HG03432 (cell line): Measurements from ENCODE around the gene SLC22A12.
"Not testable (repeated sequence)": the region's sequence is repeated elsewhere in the genome, so short reads cannot be mapped to it uniquely, and the experiment has no call there.

ENCODE experiments used
- ATAC-seq: cut with Tn5 transposase; IDR thresholded peaks from one replicate; pipeline ENCODE4 v1.9.1; 2021; ENCODE audit warnings: mild to moderate bottlenecking, moderate library complexity; ENCODE audit not compliant: unreplicated experiment

The SLC22A12 gene

DNA sequence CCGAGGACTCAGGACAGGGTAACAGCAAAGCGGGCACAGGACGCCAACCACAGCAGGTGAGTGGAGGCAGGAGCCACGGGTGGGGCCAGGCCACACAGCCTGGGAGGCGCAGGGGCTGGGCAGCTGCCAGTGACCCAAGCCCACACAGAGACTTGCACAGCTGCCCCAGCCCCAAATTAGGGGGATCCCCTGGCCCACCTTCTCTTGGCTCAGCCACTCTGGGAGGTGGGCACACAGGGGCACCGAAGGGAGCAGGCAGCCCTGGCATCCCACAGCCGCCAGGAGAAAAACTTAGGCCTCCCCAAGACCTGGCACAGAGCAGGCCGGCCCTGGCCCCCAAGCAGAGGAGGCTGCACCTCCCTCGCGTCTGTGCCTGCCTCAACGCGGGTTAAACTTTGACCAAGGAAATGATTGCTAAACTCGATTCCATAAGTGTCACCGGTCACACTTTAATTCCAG lies at the start of gene SLC22A12:
SLC22A12 (plus strand) TSS at position 458 of the 459 bp plus-strand sequence. CDS start 337 bp downstream, outside the sequence.
- no peak for ATAC-seq

DNA sequence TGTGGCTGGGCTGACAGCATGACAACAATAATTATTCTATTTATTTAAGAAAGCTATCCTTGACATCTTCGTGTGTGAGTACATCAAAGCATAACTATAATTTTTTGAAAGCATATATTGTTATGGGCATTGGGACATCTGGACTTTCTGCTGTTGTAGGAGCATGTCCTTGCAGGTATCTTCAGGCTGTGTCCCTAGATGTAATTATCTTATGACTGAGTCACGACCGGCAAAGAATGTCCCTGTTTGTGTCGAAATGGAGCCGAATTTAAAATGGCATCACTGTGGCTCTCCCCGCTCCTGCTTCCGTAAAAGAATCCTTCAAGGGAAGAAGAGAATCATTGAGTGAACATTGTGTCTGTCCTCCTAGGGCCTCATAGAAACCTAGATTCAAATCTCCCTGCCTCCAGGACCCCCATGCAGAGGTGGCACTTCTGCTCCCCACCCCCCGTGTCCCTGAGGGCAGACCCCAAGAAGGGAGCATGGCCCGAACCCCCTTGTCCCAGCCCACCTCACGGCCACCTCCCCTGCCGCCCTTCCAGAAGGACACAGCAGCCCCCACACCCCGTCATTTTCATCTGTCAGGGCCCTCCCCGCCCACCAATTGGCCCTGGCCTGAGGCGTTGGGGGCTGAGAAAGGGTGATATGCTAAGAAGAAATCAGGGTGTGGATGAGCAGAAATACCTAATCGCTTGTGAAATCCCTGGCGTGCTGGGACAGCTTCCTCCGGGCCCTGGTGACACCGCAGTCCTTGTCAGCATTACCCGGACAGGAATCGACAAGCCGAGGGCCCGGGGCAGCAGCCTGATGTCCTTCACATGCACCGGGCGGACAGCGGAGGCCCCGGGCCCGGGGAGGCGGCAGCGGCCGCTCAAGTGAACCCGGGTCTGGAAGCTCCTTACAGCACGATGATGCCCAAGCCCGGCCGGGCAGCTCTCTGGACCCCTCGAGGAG lies 48.6 kb upstream of the SLC22A12 start:
- no peak for ATAC-seq

- no peak for ATAC-seq
These were observed 47.2 kb upstream of the SLC22A12 start for GRCh38 chr11:64543818-64544217.

DNA sequence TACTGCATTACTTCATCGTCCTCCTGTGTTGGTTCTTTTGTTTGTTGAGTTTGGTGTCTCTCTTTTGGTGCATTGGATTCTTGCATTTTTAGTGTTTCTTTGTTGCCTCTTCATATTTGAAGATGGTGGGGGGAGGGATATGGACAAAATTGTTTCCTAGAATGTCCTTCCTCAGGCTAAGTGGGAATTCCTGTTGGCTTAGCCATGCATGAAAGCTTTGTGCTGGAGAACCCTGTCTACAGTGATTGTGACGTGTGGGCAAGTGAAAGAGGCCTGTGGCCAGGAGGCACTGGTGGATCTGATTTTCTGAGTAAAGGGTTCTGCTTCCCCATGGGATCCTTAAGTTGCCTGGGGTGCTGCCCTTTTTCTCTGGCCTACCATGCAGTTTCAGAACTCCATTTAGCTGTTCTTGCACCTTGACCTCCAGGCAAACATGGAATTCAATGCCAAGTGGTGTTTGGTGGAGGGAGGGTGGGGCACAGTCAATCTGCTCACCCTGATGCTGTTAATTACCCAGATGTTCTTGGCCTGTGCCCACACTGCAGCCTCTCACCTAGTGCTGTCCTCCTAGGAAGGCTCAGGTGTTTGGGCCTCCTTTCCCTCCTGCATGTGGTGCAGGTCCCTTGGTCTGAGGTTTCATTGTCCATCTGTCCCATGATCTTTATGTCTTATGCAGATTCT lies 46.3 kb upstream of the SLC22A12 start:
- ATAC-seq, result no peak

- no peak for ATAC-seq
These were observed 45.4 kb upstream of the SLC22A12 start for GRCh38 chr11:64545619-64546018.

GRCh38 chr11:64546176-64546575 lies 44.8 kb upstream of the SLC22A12 start:
- ATAC-seq, result no peak

- no peak for ATAC-seq
These were observed 44.4 kb upstream of the SLC22A12 start for GRCh38 chr11:64546600-64546999.

DNA sequence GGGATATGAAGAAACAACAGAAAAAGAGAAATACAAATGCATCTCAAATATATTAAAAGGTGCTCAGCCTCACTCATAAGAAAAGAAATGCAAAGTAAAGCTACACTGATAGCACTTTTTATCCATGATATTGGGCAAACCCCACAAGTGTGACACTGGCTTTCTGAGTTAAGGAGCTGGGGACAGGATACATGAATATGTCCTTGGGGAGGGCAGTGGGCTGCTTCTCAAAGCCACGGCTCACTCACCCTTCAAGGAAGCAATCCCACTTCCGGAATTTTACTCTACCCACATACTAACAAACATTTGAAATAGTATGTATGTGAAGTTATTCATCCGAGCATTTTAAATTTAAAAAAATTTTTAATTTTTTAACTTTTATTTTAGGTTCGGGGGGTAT lies 41.1 kb upstream of the SLC22A12 start:
- no peak for ATAC-seq

DNA sequence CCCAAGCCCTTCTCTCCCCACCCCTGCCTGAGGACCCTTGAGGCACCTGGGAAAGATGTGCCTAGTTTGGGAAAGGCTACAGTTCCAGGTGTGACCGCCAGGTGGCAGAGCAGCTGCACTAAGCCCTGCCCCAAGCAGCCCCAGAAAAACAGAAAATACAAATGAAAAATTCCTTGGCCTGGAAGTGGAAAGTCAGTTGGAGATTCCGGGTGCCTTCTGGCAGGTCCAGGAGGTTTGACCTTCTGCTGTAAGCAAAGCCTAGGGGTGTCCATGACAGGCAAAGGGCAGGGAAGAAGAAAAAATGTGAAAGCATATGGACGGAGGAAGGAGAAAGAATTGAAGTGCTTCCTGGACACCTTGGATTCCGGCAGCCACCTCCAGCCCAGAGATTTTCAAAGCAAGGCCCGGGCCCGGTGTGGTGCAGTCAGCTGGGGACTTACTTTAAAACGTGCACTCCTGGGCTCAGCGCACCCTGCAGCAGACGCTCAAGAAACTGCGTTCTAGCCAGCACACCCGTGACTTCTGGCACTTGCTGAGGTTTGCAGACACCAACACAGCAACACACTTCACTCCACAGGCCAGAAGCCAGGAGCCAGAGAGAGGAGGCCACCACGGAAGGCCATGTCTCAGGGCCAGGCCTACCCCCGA lies 37.3 kb upstream of the SLC22A12 start:
- ATAC-seq, result no peak

DNA sequence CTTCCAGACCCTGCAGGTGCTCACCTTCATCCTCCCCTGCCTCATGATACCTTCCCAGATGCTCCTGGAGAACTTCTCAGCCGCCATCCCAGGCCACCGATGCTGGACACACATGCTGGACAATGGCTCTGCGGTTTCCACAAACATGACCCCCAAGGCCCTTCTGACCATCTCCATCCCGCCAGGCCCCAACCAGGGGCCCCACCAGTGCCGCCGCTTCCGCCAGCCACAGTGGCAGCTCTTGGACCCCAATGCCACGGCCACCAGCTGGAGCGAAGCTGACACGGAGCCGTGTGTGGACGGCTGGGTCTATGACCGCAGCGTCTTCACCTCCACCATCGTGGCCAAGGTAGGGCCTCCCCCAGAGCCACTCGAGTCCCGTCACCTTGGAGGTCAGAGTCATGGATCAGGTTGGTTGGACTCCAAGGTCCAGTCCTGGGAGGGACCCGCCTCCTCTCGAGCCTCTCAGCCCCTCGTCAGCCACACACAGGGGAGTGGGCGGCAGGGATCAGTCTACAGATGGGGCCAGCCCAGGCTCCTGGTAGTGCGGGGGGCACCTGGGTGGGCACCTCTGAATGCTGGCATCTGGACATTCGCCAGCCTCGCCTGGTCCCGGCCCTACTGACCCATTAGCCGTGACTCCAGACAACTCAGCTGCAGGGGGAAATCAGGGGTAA lies 34.8 kb upstream of the SLC22A12 start:
- no peak for ATAC-seq

DNA sequence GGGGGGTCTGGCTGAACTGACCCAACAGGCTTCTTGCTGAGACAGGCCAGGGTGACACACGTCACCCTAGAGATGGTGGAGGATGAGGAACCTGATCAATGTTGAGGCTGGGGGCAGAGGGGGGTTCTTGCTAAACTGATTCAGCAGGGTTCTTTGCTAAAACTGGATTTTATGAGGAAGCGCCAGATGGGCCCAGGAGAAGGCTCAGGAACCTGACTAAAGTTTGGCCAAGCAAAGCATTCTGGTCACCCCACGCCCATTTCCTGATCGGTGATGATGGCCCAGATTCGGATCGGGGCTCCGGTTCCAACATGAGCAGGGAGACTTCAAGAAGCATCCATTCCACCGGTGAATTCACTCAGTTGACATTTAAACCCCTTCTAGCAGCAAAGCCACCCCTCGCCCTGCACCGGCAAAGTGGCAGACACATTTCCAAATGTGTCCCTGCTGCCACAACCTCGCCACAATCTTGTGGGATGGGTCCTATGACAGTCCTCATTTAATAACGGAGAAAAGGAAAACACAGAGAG lies 34.2 kb upstream of the SLC22A12 start:
- ATAC-seq, result no peak

DNA sequence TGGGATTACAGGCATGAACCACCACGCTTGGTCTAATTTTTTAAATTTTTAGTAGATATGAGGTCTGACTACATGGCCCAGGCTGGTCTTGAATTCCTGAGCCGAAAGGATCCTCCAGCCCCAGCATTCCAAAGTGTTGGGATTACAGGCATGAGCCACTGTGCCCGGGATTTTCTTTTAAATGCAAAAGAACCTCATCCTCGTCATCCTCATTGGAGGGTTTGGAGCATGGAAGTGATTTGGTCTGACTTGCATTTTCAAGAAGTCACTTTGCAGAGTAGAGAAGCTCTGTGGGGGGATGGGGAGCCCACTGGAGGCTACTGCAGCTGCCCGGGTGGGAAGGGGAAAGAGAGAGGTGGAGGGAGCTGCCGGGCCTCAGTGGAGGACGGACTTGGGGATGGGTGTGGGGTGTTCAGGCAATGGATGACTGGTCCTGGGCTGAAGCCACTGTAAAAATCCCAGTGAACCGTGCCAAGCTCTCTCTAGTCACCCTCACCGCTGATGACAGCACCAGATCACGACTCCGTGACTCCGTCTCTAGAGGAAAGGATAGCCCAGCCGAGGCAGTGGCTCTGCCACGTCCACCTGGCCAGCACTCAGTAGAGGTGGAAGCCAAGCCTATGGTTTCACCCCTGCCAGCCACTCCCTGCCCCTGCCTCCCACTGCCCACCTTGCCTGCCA lies 32.8 kb upstream of the SLC22A12 start:
- no peak for ATAC-seq

DNA sequence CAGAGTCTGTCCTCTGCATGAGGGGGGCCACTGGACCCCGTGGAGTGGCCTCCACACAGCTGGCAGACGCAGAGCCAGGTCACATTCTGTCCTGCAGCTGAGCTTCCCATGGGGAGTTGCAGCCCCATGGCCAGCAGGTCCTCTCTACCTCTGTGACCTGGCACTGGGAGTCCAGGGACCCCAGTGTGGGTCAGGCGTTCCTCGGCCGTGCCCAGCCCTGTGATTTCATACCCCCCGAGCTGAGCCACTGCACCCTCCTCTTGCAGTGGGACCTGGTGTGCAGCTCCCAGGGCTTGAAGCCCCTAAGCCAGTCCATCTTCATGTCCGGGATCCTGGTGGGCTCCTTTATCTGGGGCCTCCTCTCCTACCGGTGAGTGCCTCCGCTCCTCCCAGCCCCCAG lies 32.2 kb upstream of the SLC22A12 start:
- ATAC-seq, result no peak

DNA sequence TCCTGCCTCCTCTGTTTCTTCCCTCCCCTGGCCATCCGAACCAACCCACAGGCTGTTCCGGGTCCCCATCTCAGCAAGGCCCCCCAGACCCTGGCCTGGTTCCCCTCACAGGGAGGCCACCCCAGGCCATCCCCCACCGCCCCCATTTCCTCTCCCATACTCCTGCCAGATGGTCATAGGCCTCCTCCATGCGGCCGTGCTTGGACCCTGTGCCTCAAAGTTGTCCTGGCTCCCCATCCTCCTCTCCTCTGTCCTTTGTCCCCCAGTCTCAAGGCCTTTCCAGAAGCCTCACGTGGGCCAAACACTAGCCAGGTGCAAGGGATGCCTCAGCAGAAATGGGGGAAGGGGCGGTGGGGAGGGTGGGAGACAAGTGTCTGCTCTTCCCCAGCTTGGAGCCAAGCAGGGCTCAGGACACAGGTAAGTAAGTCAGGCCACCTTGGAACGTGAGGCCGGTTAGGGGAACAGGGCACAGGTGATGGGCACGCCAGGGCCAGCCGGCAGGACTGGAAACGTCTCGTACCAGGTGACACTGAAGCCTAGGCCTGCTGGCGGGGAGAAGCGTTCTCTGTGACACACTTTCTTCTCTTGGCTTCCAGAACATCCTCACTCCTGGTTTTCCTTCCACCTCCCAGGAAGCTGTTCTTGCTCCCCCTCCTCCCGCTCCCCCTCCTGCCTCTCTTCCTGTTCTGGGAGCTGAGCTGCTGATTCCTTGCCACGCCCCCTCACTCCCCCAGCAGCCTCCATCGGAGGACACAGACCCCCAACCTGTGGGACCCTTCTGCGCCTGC lies 31.5 kb upstream of the SLC22A12 start:
- no peak for ATAC-seq

DNA sequence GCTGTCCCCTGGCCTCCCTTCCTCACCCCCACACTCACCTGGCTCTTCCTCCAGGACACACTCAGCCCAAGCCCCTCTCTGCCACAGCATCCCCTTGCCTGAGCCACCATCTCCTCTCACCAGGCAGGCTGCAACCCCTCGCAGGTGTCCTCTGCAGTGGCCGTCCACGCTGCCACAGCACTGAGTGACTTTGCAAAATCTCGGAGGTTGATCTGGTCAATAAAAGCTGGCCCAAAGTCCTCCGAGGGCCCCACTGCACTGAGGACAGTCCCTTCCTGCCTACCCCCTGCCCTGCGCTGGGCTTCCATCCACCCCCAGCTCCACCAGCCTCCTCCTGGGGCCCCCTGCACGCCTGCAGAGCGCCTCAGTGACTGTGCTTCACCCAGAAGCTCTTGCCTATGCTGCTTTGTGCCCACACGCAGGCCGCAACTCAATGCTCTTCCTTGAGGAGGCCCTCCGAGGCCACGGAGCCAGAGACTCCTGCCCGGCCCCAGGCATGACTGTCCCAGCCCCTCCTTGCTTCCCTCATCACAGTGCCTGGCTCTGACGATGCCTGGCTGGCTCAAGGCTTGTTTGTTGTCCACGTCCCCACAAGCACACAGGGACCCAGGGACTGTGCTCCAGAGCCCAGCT lies 30.8 kb upstream of the SLC22A12 start:
- no peak for ATAC-seq

GRCh38 chr11:64560941-64561340 lies 30.1 kb upstream of the SLC22A12 start:
- no peak for ATAC-seq

DNA sequence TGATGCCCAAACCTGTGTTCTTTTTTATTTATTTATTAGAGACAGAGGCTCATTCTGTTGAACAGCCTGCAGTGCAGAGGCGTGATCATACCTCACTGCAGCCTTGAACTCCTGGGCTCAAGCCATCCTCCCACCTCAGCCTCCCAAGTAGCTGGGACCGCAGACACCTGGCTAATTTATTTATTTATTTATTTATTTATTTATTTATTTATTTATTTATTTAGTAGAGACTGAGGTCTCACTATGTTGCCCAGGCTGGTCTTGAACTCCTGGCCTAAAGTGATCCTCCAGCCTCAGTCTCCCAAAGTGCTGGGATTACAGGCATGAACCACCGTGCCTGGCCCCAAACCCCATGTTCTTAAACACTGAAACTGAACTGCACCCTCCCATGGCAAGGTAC lies 29.6 kb upstream of the SLC22A12 start:
- ATAC-seq, result not testable (repeated sequence)

- ATAC-seq, result no peak
These were observed 28.9 kb upstream of the SLC22A12 start for GRCh38 chr11:64561984-64562722.
